ENCODE data around the gene KIF25.

Gene KIF25

GRCh38 chr6:168039301-168039700 is 41.8 kb downstream of the KIF25 start:
- no peak for DNase-seq

GRCh38 chr6:168039849-168040248 is 42.4 kb downstream of the KIF25 start:
- no peak for DNase-seq

GRCh38 chr6:168040856-168041496 is 43.5 kb downstream of the KIF25 start:
- no peak for DNase-seq

- no peak for DNase-seq
These were observed 44.5 kb downstream of the KIF25 start for GRCh38 chr6:168041928-168042327.

- no peak for DNase-seq
These were observed 45.1 kb downstream of the KIF25 start for GRCh38 chr6:168042426-168043192.

GRCh38 chr6:168043193-168043847 is 45.8 kb downstream of the KIF25 start:
- no peak for DNase-seq

- DNase-seq, result no peak
These were observed 46.5 kb downstream of the KIF25 start for GRCh38 chr6:168043848-168044415.

- DNase-seq, result no peak
These were observed 47.2 kb downstream of the KIF25 start for GRCh38 chr6:168044521-168045130.

GRCh38 chr6:168045141-168045691 is 47.7 kb downstream of the KIF25 start:
- no peak for DNase-seq

GRCh38 chr6:168045706-168046620 is 48.5 kb downstream of the KIF25 start:
- DNase-seq, result no peak

- DNase-seq, result no peak
These were observed 49.2 kb downstream of the KIF25 start for GRCh38 chr6:168046696-168047095.

- no peak for DNase-seq
These were observed 50.6 kb downstream of the KIF25 start for GRCh38 chr6:168047841-168048723.

GRCh38 chr6:168048724-168049025 is 51.2 kb downstream of the KIF25 start:
- no peak for DNase-seq

GRCh38 chr6:168049277-168049676 is 51.8 kb downstream of the KIF25 start:
- no peak for DNase-seq

- no peak for DNase-seq
These were observed 52.3 kb downstream of the KIF25 start for GRCh38 chr6:168049706-168050224.

- DNase-seq, result no peak
These were observed 52.9 kb downstream of the KIF25 start for GRCh38 chr6:168050225-168050880.

GRCh38 chr6:168050881-168051586 is 53.6 kb downstream of the KIF25 start:
- DNase-seq, result no peak

GRCh38 chr6:168051648-168052047 is 54.2 kb downstream of the KIF25 start:
- DNase-seq, result no peak

- DNase-seq, result no peak
These were observed 54.9 kb downstream of the KIF25 start for GRCh38 chr6:168052291-168052891.
